ENCODE results near the gene ANO9. TPM values are rescaled to one million over a fixed set of nuclear protein-coding genes. Genes with fewer than 3 reads are reported as not detected.

Gene ANO9
- total RNA-seq, 1 experiment from 2014 or later: 0.83 TPM

DNA sequence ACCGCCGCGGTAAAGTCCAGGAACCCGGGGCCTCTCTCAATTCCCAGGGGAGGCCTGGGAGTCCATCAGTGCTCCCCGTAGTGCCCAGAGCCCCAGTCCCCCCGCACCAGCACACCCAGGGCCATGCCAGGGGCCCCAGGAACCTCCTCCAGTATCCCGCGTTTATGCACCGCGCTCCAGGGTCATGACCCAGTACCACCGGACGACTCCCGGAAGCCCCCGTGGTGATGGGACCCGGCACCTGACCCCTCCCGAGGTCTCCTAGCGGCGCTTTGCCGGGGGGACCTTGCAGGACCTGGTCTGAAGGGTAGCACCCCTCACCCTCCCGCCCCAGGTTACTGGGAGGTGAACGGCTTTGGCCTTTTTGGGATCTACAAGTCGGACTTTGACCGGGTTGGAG lies 61.3 kb downstream of the ANO9 start:
- no peak overlapping the region for H3K4me3 ChIP-seq (ENCODE audit: insufficient read depth, low read depth, low read length)
- H3K36me3 ChIP-seq (replicated peaks; ENCODE audit: control insufficient read depth, insufficient read depth, low read length): no peaks in the 10 kb centered on the region; the same call in 1 of the 2 replicates
- no peaks in the 10 kb centered on the region for H3K27me3 ChIP-seq (ENCODE audit: control insufficient read depth, insufficient read depth, low read length)
- DNase-seq: no peak

DNA sequence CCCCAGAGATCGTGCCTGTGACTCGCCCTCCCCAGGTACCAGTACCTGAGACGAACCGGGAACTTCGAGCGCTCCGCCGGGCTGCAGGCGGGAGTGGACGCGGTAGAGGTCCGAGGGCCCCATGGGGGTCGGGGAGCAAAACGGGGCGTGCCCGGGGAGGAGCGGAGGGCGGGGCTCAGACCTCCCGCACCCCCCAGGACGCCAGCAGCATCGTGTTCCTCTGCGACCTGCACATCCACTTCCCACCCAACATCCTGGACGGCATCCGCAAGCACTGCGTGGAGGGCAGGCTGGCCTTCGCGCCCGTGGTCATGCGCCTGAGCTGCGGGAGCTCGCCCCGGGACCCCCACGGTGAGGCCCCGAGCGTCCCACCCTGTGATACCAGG lies 61.7 kb downstream of the ANO9 start:
- peak; percentile 70 for DNase-seq
- Histone ChIP-seq H3K4me3 (ENCODE audit: insufficient read depth, low read depth, low read length) (no peak overlapping the region), H3K36me3 (replicated peaks; ENCODE audit: control insufficient read depth, insufficient read depth, low read length) (no peaks in the 10 kb centered on the region; the same call in 1 of the 2 replicates), H3K27me3 (ENCODE audit: control insufficient read depth, insufficient read depth, low read length) (no peaks in the 10 kb centered on the region)

- no peaks in the 10 kb centered on the region; the same call in 1 of the 2 replicates for H3K36me3 ChIP-seq (replicated peaks; ENCODE audit: control insufficient read depth, insufficient read depth, low read length)
- peak; percentile 67 for DNase-seq
- H3K4me3 ChIP-seq (ENCODE audit: insufficient read depth, low read depth, low read length): no peak overlapping the region
- H3K27me3 ChIP-seq (ENCODE audit: control insufficient read depth, insufficient read depth, low read length): no peaks in the 10 kb centered on the region
Measured at GRCh38 chr11:379205-380094, 62.4 kb downstream of the ANO9 start.

GRCh38 chr11:377883-378500 lies 63.8 kb downstream of the ANO9 start:
- H3K27me3 ChIP-seq (ENCODE audit: control insufficient read depth, insufficient read depth, low read length): no peaks in the 10 kb centered on the region
- peaks cover 2% of the 10 kb centered on the region for H3K36me3 ChIP-seq (replicated peaks; ENCODE audit: control insufficient read depth, insufficient read depth, low read length)
- H3K4me3 ChIP-seq (ENCODE audit: insufficient read depth, low read depth, low read length): no peak overlapping the region
- no peak for DNase-seq

DNA sequence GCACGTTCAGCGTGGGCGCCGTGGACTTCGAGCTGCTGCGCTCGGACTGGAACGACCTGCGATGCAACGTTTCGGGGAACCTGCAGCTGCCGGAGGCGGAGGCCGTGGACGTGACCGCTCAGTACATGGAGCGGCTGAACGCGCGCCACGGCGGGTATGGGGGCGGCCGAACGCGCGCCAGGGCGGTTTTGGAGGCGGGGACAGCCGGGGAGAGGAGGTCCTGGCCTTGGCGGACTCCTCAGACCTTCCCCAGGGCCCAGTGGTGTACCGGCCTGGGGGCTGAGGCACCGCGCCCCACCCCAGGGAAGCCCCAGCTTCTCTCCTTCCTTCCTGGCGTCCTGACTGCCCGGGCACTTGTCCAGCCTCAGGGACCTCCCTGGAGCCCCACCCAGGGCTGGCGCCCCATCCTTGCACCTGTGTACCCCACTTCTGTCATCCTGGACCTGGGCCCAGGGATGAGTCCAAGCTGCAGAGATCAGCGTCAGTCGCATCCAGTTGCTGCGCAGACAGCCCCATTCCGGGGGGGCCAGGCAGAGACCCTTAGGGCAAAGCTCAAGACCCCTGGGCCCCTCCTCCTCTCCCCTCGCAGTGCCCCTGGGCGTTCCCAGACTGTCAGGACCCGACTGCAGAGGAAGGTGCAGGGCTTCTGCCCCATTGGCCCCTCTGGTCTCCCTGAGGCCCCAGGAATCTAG lies 64.5 kb downstream of the ANO9 start:
- Histone ChIP-seq H3K4me3 (ENCODE audit: insufficient read depth, low read depth, low read length) (no peak overlapping the region), H3K36me3 (replicated peaks; ENCODE audit: control insufficient read depth, insufficient read depth, low read length) (peaks cover 2% of the 10 kb centered on the region), H3K27me3 (ENCODE audit: control insufficient read depth, insufficient read depth, low read length) (no peaks in the 10 kb centered on the region)
- peak; percentile 63 for DNase-seq

DNA sequence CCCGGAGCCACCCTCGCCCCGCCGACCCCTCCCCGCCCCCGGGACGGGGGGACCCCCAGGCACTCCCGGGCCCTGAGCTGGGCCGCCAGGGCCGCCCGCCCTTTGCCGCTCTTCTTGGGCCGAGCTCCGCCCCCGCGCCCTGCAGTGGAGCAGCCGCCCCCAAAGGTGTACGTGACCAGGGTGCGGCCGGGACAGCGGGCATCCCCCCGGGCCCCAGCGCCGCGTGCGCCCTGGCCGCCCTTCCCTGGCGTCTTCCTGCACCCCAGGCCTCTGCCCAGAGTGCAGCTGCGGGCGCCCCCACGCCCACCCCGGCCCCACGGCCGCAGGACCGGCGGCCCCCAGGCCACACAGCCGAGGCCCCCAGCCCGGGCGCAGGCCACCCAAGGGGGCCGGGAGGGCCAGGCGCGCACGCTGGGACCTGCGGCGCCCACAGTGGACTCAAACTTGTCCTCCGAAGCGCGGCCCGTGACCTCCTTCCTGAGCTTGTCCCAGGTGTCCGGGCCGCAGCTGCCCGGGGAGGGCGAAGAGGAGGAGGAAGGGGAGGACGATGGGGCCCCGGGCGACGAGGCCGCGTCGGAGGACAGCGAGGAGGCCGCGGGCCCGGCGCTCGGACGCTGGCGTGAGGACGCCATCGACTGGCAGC lies 65.2 kb downstream of the ANO9 start:
- no peak overlapping the region for H3K4me3 ChIP-seq (ENCODE audit: insufficient read depth, low read depth, low read length)
- H3K27me3 ChIP-seq (ENCODE audit: control insufficient read depth, insufficient read depth, low read length): no peaks in the 10 kb centered on the region
- peaks cover 2% of the 10 kb centered on the region for H3K36me3 ChIP-seq (replicated peaks; ENCODE audit: control insufficient read depth, insufficient read depth, low read length)
- DNase-seq: peak; percentile 73

- H3K36me3 ChIP-seq (replicated peaks; ENCODE audit: control insufficient read depth, insufficient read depth, low read length): peaks cover 2% of the 10 kb centered on the region
- DNase-seq: peak; percentile 61
- H3K4me3 ChIP-seq (ENCODE audit: insufficient read depth, low read depth, low read length): no peak overlapping the region
- no peaks in the 10 kb centered on the region for H3K27me3 ChIP-seq (ENCODE audit: control insufficient read depth, insufficient read depth, low read length)
Measured at GRCh38 chr11:375065-376025, 66.5 kb downstream of the ANO9 start.

DNA sequence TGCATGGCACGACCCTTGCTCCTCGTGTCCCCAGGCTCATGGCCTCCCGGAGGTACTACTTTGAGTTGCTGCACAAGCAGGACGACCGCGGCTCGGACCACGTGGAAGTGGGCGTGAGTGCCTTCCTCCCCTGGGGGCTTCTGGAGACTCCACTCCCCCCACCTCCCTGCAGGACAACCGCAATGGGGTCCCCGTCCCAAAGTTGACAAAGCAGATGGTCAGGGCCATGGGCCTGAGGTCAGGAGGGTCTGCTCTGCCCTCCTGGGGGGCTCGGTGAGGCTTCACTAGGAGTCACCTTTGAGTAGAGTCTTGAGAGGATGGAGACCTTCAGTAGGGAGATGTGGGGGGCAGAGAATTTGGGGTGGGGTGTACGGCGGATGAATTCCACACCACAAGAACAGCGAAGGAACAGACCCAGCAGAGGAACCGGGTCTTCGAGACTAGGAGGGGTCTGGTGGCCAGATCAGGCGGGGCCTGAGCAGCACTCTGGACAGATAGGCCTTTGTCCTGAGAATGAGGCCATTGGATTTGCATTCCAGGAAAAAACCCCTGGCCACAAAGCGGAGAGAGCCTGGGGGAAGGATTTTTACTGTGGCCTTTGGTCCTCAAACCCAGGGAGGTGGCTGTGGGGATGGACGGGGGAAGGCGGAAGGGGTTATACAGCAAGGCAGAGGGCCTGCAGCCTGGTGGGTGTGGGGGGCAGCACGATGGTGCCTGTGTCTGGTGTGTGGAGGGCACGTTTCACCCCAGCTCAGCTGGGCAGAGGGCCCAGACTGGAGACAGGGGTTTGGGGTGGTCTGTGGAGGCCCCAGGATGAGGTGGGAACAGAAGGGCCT lies 67.9 kb downstream of the ANO9 start:
- H3K27me3 ChIP-seq (ENCODE audit: control insufficient read depth, insufficient read depth, low read length): no peaks in the 10 kb centered on the region
- H3K4me3 ChIP-seq (ENCODE audit: insufficient read depth, low read depth, low read length): no peak overlapping the region
- DNase-seq: peak; percentile 56
- peaks cover 2% of the 10 kb centered on the region for H3K36me3 ChIP-seq (replicated peaks; ENCODE audit: control insufficient read depth, insufficient read depth, low read length)

- Histone ChIP-seq H3K4me3 (ENCODE audit: insufficient read depth, low read depth, low read length) (no peak overlapping the region), H3K36me3 (replicated peaks; ENCODE audit: control insufficient read depth, insufficient read depth, low read length) (peaks cover 2% of the 10 kb centered on the region), H3K27me3 (ENCODE audit: control insufficient read depth, insufficient read depth, low read length) (no peaks in the 10 kb centered on the region; the same call in 1 of the 2 replicates)
- peak; percentile 62 for DNase-seq
Measured at GRCh38 chr11:372809-373715, 68.7 kb downstream of the ANO9 start.

- DNase-seq: peak; percentile 48
Measured at GRCh38 chr11:371716-372590, 69.9 kb downstream of the ANO9 start.

DNA sequence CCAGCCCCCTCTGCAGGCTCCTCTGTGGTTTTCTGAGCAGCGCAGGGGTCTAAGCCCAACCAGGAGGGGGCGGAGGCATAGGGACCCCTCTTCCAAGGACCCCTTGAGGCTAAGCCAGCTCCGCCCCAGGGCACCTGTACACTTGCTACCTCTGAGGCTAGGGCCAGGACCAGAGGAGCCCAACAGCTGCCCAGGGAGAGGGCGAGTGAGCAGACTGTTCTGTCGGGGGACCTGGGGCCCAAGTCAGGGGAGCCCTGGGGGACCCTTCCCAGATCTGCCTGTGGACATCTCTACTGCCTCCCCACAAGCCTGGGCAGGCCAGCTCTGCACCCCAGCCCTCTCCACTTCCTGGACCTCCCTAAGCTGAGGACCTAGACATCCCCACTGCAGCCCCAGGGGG lies 70.8 kb downstream of the ANO9 start:
- peaks cover 2% of the 10 kb centered on the region for H3K36me3 ChIP-seq (replicated peaks; ENCODE audit: control insufficient read depth, insufficient read depth, low read length)
- no peak for DNase-seq
- H3K27me3 ChIP-seq (ENCODE audit: control insufficient read depth, insufficient read depth, low read length): no peaks in the 10 kb centered on the region; the same call in 1 of the 2 replicates
- H3K4me3 ChIP-seq (ENCODE audit: insufficient read depth, low read depth, low read length): no peak overlapping the region

More at GRCh38 chr11:371716-372590, 69.9 kb downstream of the ANO9 start:
- Histone ChIP-seq H3K4me3 (ENCODE audit: insufficient read depth, low read depth, low read length) (no peak overlapping the region), H3K27me3 (ENCODE audit: control insufficient read depth, insufficient read depth, low read length) (no peaks in the 10 kb centered on the region; the same call in 1 of the 2 replicates), H3K36me3 (replicated peaks; ENCODE audit: control insufficient read depth, insufficient read depth, low read length) (peaks cover 2% of the 10 kb centered on the region)
